A549 (cell line): ENCODE data around the gene CHTF18. TPM values are rescaled to one million over a fixed set of nuclear protein-coding genes. Genes with fewer than 3 reads are reported as not detected.

Experiments
- ATAC-seq, 2 experiments: fragments of 200-7000 bp in 1 of 2; fragments of >200 bp in 1 of 2; cut with Nextera tagmentation in 1 of 2; cut with Tn5 transposase in 1 of 2; 3 replicates each; pipeline versions ENCODE4 v1.8.0 to v1.9.1; 2018 to 2020; ENCODE audit warnings: mild to moderate bottlenecking in 1 of 2, moderate library complexity in 1 of 2
- CTCF ChIA-PET: fragments of 300-600 bp; sonication (Branson Sonifier 250); formaldehyde crosslinking; extraction: SDS; loops from one replicate; lab custom pipeline; 2021; ENCODE audit warnings: antibody characterized with exemption, inconsistent platforms; lab: Yijun Ruan, JAX
- POLR2A ChIA-PET: fragments of 350-600 bp; formaldehyde crosslinking; extraction: SDS; loops from one replicate; lab custom pipeline; 2021; ENCODE audit warnings: antibody characterized with exemption, inconsistent platforms; lab: Yijun Ruan, JAX
- DNase-seq, 2 experiments: peaks; one replicate each; pipeline versions ENCODE4 v3.0.0 to v3.0.0-alpha.2; 2011 to 2016; ENCODE audit warnings: low read depth in 1 of 2, low spot score in 1 of 2
- FAIRE-seq: peaks from 2 replicates; lab custom pipeline; 2011; peaks lifted over from hg19 to GRCh38; lab: Jason Lieb, UNC
- H3K27ac ChIP-seq, 2 experiments: fragments of >200 bp; sonication (Bioruptor Twin); formaldehyde crosslinking; 3 replicates each; pipeline ENCODE4 v1.5.1; 2016 to 2017
- H3K4me1 ChIP-seq: fragments of >200 bp; sonication (Bioruptor Twin); formaldehyde crosslinking; 3 replicates; pipeline ENCODE4 v1.6.1; 2016
- H3K4me2 ChIP-seq: fragments of >200 bp; sonication (Bioruptor Twin); formaldehyde crosslinking; 3 replicates; pipeline ENCODE4 v1.6.1; 2016
- H3K4me3 ChIP-seq: fragments of >200 bp; sonication (Bioruptor Twin); formaldehyde crosslinking; 3 replicates; pipeline ENCODE4 v1.5.1; 2016
- H3K9me3 ChIP-seq: fragments of >200 bp; sonication (Bioruptor Twin); formaldehyde crosslinking; 3 replicates; pipeline ENCODE4 v1.6.1; 2016
- BHLHE40 ChIP-seq: IDR thresholded peaks from 2 replicates; pipeline ENCODE4 v1.6.1; 2012; ENCODE audit warnings: low read depth, low read length, inconsistent platforms
- CEBPB ChIP-seq, 2 experiments: fragments of >200 bp in 1 of 2; sonication (Bioruptor Twin) in 1 of 2; formaldehyde crosslinking in 1 of 2; IDR thresholded peaks; 2 replicates each; pipeline ENCODE4 v1.6.1; 2012 to 2016
- CHD4 ChIP-seq: fragments of 200-600 bp; sonication (generic); IDR thresholded peaks from 2 replicates; pipeline ENCODE4 v1.6.1; 2016; ENCODE audit warnings: antibody characterized with exemption, mild to moderate bottlenecking, borderline replicate concordance
- HDAC2 ChIP-seq: fragments of 200-600 bp; sonication (generic); IDR thresholded peaks from 2 replicates; pipeline ENCODE4 v1.6.1; 2016
- HEYL ChIP-seq: fragments of 250-450 bp; sonication (Bioruptor Pico); IDR thresholded peaks from 2 replicates; pipeline ENCODE4 v1.8.0; 2021; ENCODE audit warnings: mild to moderate bottlenecking, moderate library complexity
- HOXA7 ChIP-seq: fragments of 250-450 bp; sonication (Bioruptor Pico); IDR thresholded peaks from 2 replicates; pipeline ENCODE4 v1.5.0; 2020; ENCODE audit warnings: mild to moderate bottlenecking, moderate library complexity
- HOXB5 ChIP-seq: fragments of 250-450 bp; sonication (Bioruptor Pico); IDR thresholded peaks from 2 replicates; pipeline ENCODE4 v1.5.0; 2020; ENCODE audit warnings: mild to moderate bottlenecking, moderate library complexity
- MAZ ChIP-seq: fragments of 150-350 bp; IDR thresholded peaks from 2 replicates; pipeline ENCODE4 v1.6.1; 2014; ENCODE audit warnings: antibody characterized with exemption, low read depth, low read length, borderline replicate concordance
- MYC ChIP-seq: IDR thresholded peaks from 2 replicates; pipeline ENCODE4 v1.6.1; 2012; ENCODE audit warnings: mild to moderate bottlenecking, inconsistent platforms, low read length, improper control_type of control experiment, borderline replicate concordance
- NR3C1 ChIP-seq: fragments of >200 bp; sonication (Bioruptor Twin); formaldehyde crosslinking; IDR thresholded peaks from 3 replicates; pipeline ENCODE4 v1.6.1; 2017
- PHF8 ChIP-seq: fragments of 200-600 bp; sonication (generic); IDR thresholded peaks from 2 replicates; pipeline ENCODE4 v1.6.1; 2016; ENCODE audit warnings: low read depth, mild to moderate bottlenecking, antibody characterized with exemption, moderate library complexity, borderline replicate concordance
- POLR2AphosphoS2 ChIP-seq: conservative IDR thresholded peaks from 2 replicates; pipeline ENCODE4 v1.6.1; 2012; ENCODE audit warnings: low read length, improper control_type of control experiment, inconsistent platforms
- RCOR1 ChIP-seq: fragments of 150-350 bp; IDR thresholded peaks from 2 replicates; pipeline ENCODE4 v1.6.1; 2014; ENCODE audit warnings: antibody characterized with exemption, low read length, low read depth
- RFX5 ChIP-seq: fragments of 450-650 bp; IDR thresholded peaks from 2 replicates; pipeline ENCODE4 v1.7.1; 2014; ENCODE audit warnings: antibody characterized with exemption, mild to moderate bottlenecking, moderate library complexity
- TFCP2L1 ChIP-seq: fragments of 250-450 bp; sonication (Bioruptor Pico); IDR thresholded peaks from 2 replicates; pipeline ENCODE4 v1.5.0; 2021; ENCODE audit warnings: mild to moderate bottlenecking
- WGBS: methylation state at CpG from one replicate; pipeline ENCODE4 v1.1.6; 2017; ENCODE audit errors: missing lambda C conversion rate; 5-methylcytosine and 5-hydroxymethylcytosine counted together
- polyA plus RNA-seq, 4 experiments: library from polyadenylated mRNA; depleted of rRNA in 3 of 4; stranded (reverse); fragments of >200 nt; fragmentation: RNase III in 1 of 4; extraction: RNeasy Plus Mini Kit Qiagen cat#74134 plus additional on column Dnase treatment in 1 of 4; gene quantifications; 2 replicates in 3 of 4; 3 replicates in 1 of 4; pipeline ENCODE4 v1.2.3, GENCODE V29; 2011 to 2017
- TF ChIP-seq, protein P1 (sequence below): fragments of >200 bp; sonication (Bioruptor Twin); formaldehyde crosslinking; IDR thresholded peaks from 3 replicates; pipeline ENCODE4 v1.5.1; 2016
- TF ChIP-seq, protein P2 (sequence below): fragments of >200 bp; sonication (Bioruptor Twin); formaldehyde crosslinking; IDR thresholded peaks from 3 replicates; pipeline ENCODE4 v1.6.1; 2016

Gene CHTF18
- polyA plus RNA-seq, 2 of the 4 experiments (the other 2 are of a cell fraction), result 4.8 to 36.7 TPM

- no peak for TF ChIP-seq PHF8
- TF ChIP-seq, protein P1, sequence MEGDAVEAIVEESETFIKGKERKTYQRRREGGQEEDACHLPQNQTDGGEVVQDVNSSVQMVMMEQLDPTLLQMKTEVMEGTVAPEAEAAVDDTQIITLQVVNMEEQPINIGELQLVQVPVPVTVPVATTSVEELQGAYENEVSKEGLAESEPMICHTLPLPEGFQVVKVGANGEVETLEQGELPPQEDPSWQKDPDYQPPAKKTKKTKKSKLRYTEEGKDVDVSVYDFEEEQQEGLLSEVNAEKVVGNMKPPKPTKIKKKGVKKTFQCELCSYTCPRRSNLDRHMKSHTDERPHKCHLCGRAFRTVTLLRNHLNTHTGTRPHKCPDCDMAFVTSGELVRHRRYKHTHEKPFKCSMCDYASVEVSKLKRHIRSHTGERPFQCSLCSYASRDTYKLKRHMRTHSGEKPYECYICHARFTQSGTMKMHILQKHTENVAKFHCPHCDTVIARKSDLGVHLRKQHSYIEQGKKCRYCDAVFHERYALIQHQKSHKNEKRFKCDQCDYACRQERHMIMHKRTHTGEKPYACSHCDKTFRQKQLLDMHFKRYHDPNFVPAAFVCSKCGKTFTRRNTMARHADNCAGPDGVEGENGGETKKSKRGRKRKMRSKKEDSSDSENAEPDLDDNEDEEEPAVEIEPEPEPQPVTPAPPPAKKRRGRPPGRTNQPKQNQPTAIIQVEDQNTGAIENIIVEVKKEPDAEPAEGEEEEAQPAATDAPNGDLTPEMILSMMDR, result no peak
- TF ChIP-seq HOXA7 (CRISPR knock-in tag), result no peak
- TF ChIP-seq, protein P2, sequence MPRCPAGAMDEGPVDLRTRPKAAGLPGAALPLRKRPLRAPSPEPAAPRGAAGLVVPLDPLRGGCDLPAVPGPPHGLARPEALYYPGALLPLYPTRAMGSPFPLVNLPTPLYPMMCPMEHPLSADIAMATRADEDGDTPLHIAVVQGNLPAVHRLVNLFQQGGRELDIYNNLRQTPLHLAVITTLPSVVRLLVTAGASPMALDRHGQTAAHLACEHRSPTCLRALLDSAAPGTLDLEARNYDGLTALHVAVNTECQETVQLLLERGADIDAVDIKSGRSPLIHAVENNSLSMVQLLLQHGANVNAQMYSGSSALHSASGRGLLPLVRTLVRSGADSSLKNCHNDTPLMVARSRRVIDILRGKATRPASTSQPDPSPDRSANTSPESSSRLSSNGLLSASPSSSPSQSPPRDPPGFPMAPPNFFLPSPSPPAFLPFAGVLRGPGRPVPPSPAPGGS, result no peak
- TF ChIP-seq POLR2AphosphoS2, result no peak
Observed at GRCh38 chr16:830871-831570, 42.6 kb downstream of the CHTF18 start (continued).

GRCh38 chr16:831571-832413 lies 43.4 kb downstream of the CHTF18 start:
- H3K4me1 ChIP-seq, result peaks cover 3% of the 10 kb centered on the region; the same call in 1 of the 3 replicates
- TF ChIP-seq BHLHE40 (no peak), CEBPB (IDR thresholded peaks at IDR 0.05) (no peak), RFX5 (no peak), CHD4 (no peak), NR3C1 (no peak), TFCP2L1 (no peak)
- no peak for DNase-seq
- H3K4me2 ChIP-seq, result no peak overlapping the region
- ChIA-PET CTCF (interaction anchor here (1.1 to 1.2 kb wide), 3 partner anchors 9 to 274 kb away, joined by 3 to 4 read pairs (median 4); no protein-coding TSS in a partner anchor), POLR2A (no interaction called here)
- H3K9me3 ChIP-seq, result peaks cover 14% of the 10 kb centered on the region
- no peak overlapping the region for H3K4me3 ChIP-seq
- H3K27ac ChIP-seq, result no peak overlapping the region
- ATAC-seq, result no peak
- WGBS, result 60% methylated on average over 22 of the region's 27 CpGs
- no peak for FAIRE-seq

- no peak for FAIRE-seq
- H3K4me2 ChIP-seq, result no peak overlapping the region
- 72% methylated on average over 10 of the region's 35 CpGs for WGBS
- H3K4me1 ChIP-seq, result peaks cover 3% of the 10 kb centered on the region; the same call in 1 of the 3 replicates
- H3K9me3 ChIP-seq, result peaks cover 20% of the 10 kb centered on the region
- ChIA-PET CTCF (interaction anchor here (1.1 to 1.2 kb wide), 2 partner anchors 10 to 46 kb away, joined by 3 to 4 read pairs; no protein-coding TSS in a partner anchor), POLR2A (no interaction called here)
- H3K27ac ChIP-seq, result no peak overlapping the region
- H3K4me3 ChIP-seq, result no peak overlapping the region
- peak in 1 of 2 experiments; percentile 57; a peak in 3 of 6 replicates for ATAC-seq
- no peak for TF ChIP-seq MYC
- no peak for TF ChIP-seq HOXB5 (CRISPR knock-in tag)
- no peak for TF ChIP-seq MAZ
- TF ChIP-seq HEYL (CRISPR knock-in tag), result no peak
- TF ChIP-seq, protein P1, result no peak
- TF ChIP-seq HDAC2, result no peak
- no peak for TF ChIP-seq RCOR1
- no peak for DNase-seq
Observed at GRCh38 chr16:832652-833336, 44.4 kb downstream of the CHTF18 start.
